HepG2 (cell line): ENCODE measurements around the gene MAP2K1. TPM values are rescaled to one million over a fixed set of nuclear protein-coding genes. Genes with fewer than 3 reads are reported as not detected.
A peak's percentile ranks its signal among the peaks of the same experiment; 100 is the strongest.

Source experiments
- CHD2 ChIP-seq: IDR thresholded peaks from 2 replicates; pipeline ENCODE4 v1.6.1; 2011; ENCODE audit warnings: low read depth, low read length, improper control_type of control experiment
- DMAP1 ChIP-seq: IDR thresholded peaks from 2 replicates; pipeline ENCODE4 v1.6.1; 2016
- NR2C2 ChIP-seq: sonication (generic); formaldehyde crosslinking; IDR thresholded peaks from 2 replicates; pipeline ENCODE4 v1.4.0; 2020; ENCODE audit warnings: missing genetic modification reagents, mild to moderate bottlenecking, moderate library complexity, borderline replicate concordance
- REST ChIP-seq, 2 experiments: IDR thresholded peaks; 2 replicates each; pipeline ENCODE4 v1.6.1; 2011 to 2012; ENCODE audit warnings: low read length in 2 of 2, borderline replicate concordance in 1 of 2, low read depth in 1 of 2, mild to moderate bottlenecking in 1 of 2, moderate library complexity in 1 of 2
- TRAFD1 ChIP-seq: sonication (generic); formaldehyde crosslinking; IDR thresholded peaks from 2 replicates; pipeline ENCODE4 v1.5.1; 2020; ENCODE audit warnings: missing genetic modification reagents, mild to moderate bottlenecking, borderline replicate concordance
- ZNF263 ChIP-seq: sonication (generic); formaldehyde crosslinking; IDR thresholded peaks from 2 replicates; pipeline ENCODE4 v1.4.0; 2020; ENCODE audit warnings: missing genetic modification reagents
- ZNF549 ChIP-seq: sonication (generic); formaldehyde crosslinking; IDR thresholded peaks from 2 replicates; pipeline ENCODE4 v1.5.0; 2020; ENCODE audit warnings: missing genetic modification reagents
- polyA plus RNA-seq, 8 experiments: library from polyadenylated mRNA; depleted of rRNA in 3 of 8; stranded (reverse) in 7 of 8; unstranded in 1 of 8; fragments of >200 nt; fragmentation: Illumina TruSeq in 4 of 8; extraction: Trizol in 4 of 8; gene quantifications; 2 replicates each; pipeline versions ENCODE4 v1.2.1 to v1.2.3, GENCODE V29; 2011 to 2016; ENCODE audit warnings: low read depth in 4 of 8, missing spikeins in 1 of 8, mixed read lengths in 1 of 8; ENCODE audit not compliant: insufficient read depth in 1 of 8
- total RNA-seq, 5 experiments: library from RNA; depleted of rRNA; stranded (reverse); fragments of >200 nt; fragmentation: Illumina TruSeq; extraction: Trizol; gene quantifications; 2 replicates each; pipeline ENCODE4 v1.2.3, GENCODE V29; 2016; ENCODE audit warnings: low read depth in 1 of 5
- TF ChIP-seq, protein P1 (sequence below): sonication (generic); formaldehyde crosslinking; IDR thresholded peaks from 2 replicates; pipeline ENCODE4 v1.4.0; 2020; ENCODE audit warnings: mild to moderate bottlenecking, missing genetic modification reagents

Gene MAP2K1
- total and polyA plus RNA-seq, 2 of the 13 experiments (the other 11 are each of a cell fraction or from before 2014, with no cell fraction given): 24.1 to 49.2 TPM

- no peak for TF ChIP-seq REST (IDR thresholded peaks at IDR 0.05; ENCODE audit: borderline replicate concordance in 1 of 2, low read depth in 1 of 2, low read length in 2 of 2)
- peak; percentile 58 for TF ChIP-seq NR2C2 (CRISPR knock-in tag)
- TF ChIP-seq CHD2: peak; percentile 55
- no peak; the same call in 1 of the 2 replicates for TF ChIP-seq DMAP1 (CRISPR knock-in tag)
- TF ChIP-seq, protein P1, sequence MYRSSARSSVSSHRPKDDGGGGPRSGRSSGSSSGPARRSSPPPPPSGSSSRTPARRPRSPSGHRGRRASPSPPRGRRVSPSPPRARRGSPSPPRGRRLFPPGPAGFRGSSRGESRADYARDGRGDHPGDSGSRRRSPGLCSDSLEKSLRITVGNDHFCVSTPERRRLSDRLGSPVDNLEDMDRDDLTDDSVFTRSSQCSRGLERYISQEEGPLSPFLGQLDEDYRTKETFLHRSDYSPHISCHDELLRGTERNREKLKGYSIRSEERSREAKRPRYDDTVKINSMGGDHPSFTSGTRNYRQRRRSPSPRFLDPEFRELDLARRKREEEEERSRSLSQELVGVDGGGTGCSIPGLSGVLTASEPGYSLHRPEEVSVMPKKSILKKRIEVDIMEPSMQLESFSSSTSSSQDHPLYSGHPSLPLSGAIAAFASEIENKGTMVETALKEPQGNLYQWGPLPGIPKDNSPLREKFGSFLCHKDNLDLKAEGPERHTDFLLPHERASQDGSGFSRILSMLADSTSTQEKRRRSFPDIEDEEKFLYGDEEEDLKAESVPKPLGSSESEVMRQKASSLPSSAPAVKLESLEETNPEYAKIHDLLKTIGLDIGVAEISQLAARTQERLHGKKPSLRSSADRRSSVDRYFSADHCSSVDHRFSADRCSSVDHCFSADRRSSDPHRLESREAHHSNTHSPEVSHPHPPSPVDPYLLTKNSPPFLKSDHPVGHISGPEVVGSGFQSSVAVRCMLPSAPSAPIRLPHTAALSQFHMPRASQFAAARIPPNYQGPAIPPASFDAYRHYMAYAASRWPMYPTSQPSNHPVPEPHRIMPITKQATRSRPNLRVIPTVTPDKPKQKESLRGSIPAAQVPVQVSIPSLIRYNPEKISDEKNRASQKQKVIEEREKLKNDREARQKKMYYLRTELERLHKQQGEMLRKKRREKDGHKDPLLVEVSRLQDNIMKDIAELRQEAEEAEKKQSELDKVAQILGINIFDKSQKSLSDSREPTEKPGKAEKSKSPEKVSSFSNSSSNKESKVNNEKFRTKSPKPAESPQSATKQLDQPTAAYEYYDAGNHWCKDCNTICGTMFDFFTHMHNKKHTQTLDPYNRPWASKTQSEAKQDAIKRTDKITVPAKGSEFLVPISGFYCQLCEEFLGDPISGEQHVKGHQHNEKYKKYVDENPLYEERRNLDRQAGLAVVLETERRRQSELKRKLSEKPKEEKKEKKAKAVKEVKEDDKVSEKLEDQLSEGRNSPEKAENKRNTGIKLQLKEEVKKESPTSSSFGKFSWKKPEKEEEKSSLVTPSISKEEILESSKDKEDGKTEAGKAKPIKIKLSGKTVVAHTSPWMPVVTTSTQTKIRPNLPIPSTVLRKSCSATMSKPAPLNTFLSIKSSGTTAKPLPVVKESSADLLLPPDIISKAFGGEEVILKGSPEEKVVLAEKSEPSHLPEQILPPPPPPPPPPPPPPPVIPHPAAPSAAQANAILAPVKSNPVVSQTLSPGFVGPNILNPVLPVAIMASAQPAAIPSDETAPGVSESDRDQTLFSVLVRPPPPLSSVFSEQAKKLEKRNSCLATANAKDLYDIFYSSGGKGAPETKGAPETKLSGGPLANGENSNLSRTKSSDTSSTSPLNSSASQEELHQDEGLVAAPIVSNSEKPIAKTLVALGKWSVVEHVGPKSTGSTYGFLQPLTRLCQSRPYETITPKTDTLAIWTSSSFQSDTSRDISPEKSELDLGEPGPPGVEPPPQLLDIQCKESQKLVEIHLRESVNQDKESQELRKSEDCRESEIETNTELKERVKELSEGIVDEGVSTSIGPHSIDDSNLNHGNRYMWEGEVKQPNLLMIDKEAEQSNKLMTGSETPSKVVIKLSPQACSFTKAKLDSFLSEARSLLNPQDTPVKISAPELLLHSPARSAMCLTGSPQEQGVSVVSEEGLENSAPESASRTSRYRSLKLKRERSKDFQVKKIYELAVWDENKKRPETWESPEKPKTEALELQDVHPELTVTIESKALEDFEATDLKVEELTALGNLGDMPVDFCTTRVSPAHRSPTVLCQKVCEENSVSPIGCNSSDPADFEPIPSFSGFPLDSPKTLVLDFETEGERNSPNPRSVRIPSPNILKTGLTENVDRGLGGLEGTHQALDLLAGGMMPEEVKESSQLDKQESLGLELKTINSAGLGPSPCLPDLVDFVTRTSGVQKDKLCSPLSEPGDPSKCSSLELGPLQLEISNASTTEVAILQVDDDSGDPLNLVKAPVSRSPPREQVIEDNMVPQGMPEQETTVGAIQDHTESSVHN (CRISPR knock-in tag): no peak
- TF ChIP-seq TRAFD1 (CRISPR knock-in tag): no peak
- TF ChIP-seq ZNF549: no peak
- no peak for TF ChIP-seq ZNF263 (CRISPR knock-in tag)
Observed at GRCh38 chr15:66497502-66498455, 111.1 kb downstream of the MAP2K1 start, which contains the start of gene SNAPC5 (continued).
